MM.1S (cell line): ENCODE measurements around the gene MCOLN1.

Experiments
- DNase-seq: peaks from one replicate; pipeline ENCODE4 v3.0.0-alpha.2; 2015
- H2AFZ ChIP-seq: fragments of 300-600 bp; sonication (generic); 2 replicates; pipeline ENCODE4 v1.6.0; 2016; ENCODE audit warnings: antibody characterized with exemption, low read length
- H3F3A ChIP-seq: fragments of 300-600 bp; sonication (generic); 2 replicates; pipeline ENCODE4 v1.6.1; 2016; ENCODE audit warnings: mild to moderate bottlenecking, antibody characterized with exemption, low read length, moderate library complexity, mixed read lengths; ENCODE audit not compliant: insufficient read depth
- H3K27ac ChIP-seq: fragments of 300-600 bp; sonication (generic); 2 replicates; pipeline ENCODE4 v1.5.1; 2016; ENCODE audit warnings: mild to moderate bottlenecking, low read length
- H3K27me3 ChIP-seq: fragments of 300-600 bp; sonication (generic); replicated peaks from 2 replicates; pipeline ENCODE4 v1.6.0; 2016; ENCODE audit warnings: low read length; ENCODE audit not compliant: insufficient read depth
- H3K36me3 ChIP-seq: fragments of 300-600 bp; sonication (generic); replicated peaks from 2 replicates; pipeline ENCODE4 v1.6.1; 2016; ENCODE audit warnings: mild to moderate bottlenecking, low read length, mixed read lengths; ENCODE audit not compliant: insufficient read depth
- H3K4me1 ChIP-seq: fragments of 300-600 bp; sonication (generic); 2 replicates; pipeline ENCODE4 v1.6.1; 2016; ENCODE audit warnings: low read length, mixed read lengths
- H3K4me2 ChIP-seq: fragments of 300-600 bp; sonication (generic); 2 replicates; pipeline ENCODE4 v1.6.0; 2016; ENCODE audit warnings: low read depth, low read length
- H3K4me3 ChIP-seq: fragments of 300-600 bp; sonication (generic); 2 replicates; pipeline ENCODE4 v1.5.1; 2016; ENCODE audit warnings: low read length, mixed read lengths
- H3K79me2 ChIP-seq: fragments of 300-600 bp; sonication (generic); 2 replicates; pipeline ENCODE4 v1.6.1; 2016; ENCODE audit warnings: mixed run types, low read length, mixed read lengths
- H3K9ac ChIP-seq: fragments of 300-600 bp; sonication (generic); 2 replicates; pipeline ENCODE4 v1.6.1; 2016; ENCODE audit warnings: low read length, mixed read lengths
- H3K9me2 ChIP-seq: fragments of 300-600 bp; sonication (generic); replicated peaks from 2 replicates; pipeline ENCODE4 v1.6.1; 2016; ENCODE audit warnings: mild to moderate bottlenecking, low read length, mixed read lengths; ENCODE audit not compliant: insufficient read depth
- H3K9me3 ChIP-seq: fragments of 300-600 bp; sonication (generic); replicated peaks from 2 replicates; pipeline ENCODE4 v1.6.1; 2016; ENCODE audit warnings: mild to moderate bottlenecking, low read length, mixed read lengths; ENCODE audit not compliant: insufficient read depth
- H4K20me1 ChIP-seq: fragments of 300-600 bp; sonication (generic); 2 replicates; pipeline ENCODE4 v1.6.1; 2016; ENCODE audit warnings: mild to moderate bottlenecking, low read length, moderate library complexity, mixed read lengths; ENCODE audit not compliant: insufficient read depth
- CTCF ChIP-seq: fragments of 300-600 bp; sonication (generic); IDR thresholded peaks from 2 replicates; pipeline ENCODE4 v1.5.1; 2016; ENCODE audit warnings: antibody characterized with exemption, low read length, mixed read lengths
- EZH2 ChIP-seq: fragments of 300-600 bp; sonication (generic); optimal IDR thresholded peaks from 2 replicates; pipeline ENCODE3; 2017; ENCODE audit warnings: low read depth, mild to moderate bottlenecking, antibody characterized with exemption, low read length, mixed read lengths
- EZH2phosphoT487 ChIP-seq: fragments of 300-600 bp; sonication (generic); IDR thresholded peaks from 2 replicates; pipeline ENCODE4 v1.6.1; 2018; ENCODE audit warnings: antibody characterized with exemption, low read length

The MCOLN1 gene

GRCh38 chr19:7524523-7524922, 2.1 kb downstream of the MCOLN1 start:
- no peak overlapping the region for H2AFZ ChIP-seq
- no peak overlapping the region for H3K27ac ChIP-seq
- no peak overlapping the region for H3K4me3 ChIP-seq
- no peak overlapping the region for H3K4me2 ChIP-seq
- H3K36me3 ChIP-seq: no peaks in the 10 kb centered on the region
- peaks cover 8% of the 10 kb centered on the region for H3K79me2 ChIP-seq
- no peaks in the 10 kb centered on the region for H4K20me1 ChIP-seq
- H3K9ac ChIP-seq: no peak overlapping the region
- peaks cover 6% of the 10 kb centered on the region; the same call in 1 of the 2 replicates for H3K4me1 ChIP-seq
- no peak for DNase-seq
- H3K27me3 ChIP-seq: no peaks in the 10 kb centered on the region
- H3F3A ChIP-seq: no peaks in the 10 kb centered on the region
- no peak for TF ChIP-seq EZH2
- no peak for TF ChIP-seq EZH2phosphoT487
- TF ChIP-seq CTCF: no peak
- H3K9me2 ChIP-seq: no peaks in the 10 kb centered on the region
- H3K9me3 ChIP-seq: no peaks in the 10 kb centered on the region

- H3K9me3 ChIP-seq: no peaks in the 10 kb centered on the region
- DNase-seq: no peak
- no peaks in the 10 kb centered on the region for H3K27me3 ChIP-seq
- TF ChIP-seq EZH2 (no peak), EZH2phosphoT487 (no peak), CTCF (no peak)
- H3K27ac ChIP-seq: no peak overlapping the region
- H3K4me3 ChIP-seq: no peak overlapping the region
- no peaks in the 10 kb centered on the region for H3K9me2 ChIP-seq
- no peak overlapping the region for H3K4me2 ChIP-seq
- H2AFZ ChIP-seq: no peak overlapping the region
- H3K36me3 ChIP-seq: no peaks in the 10 kb centered on the region
- H3K4me1 ChIP-seq: peaks cover 6% of the 10 kb centered on the region; the same call in 1 of the 2 replicates
- H3K79me2 ChIP-seq: peaks cover 8% of the 10 kb centered on the region
- no peaks in the 10 kb centered on the region for H3F3A ChIP-seq
- no peaks in the 10 kb centered on the region for H4K20me1 ChIP-seq
- no peak overlapping the region for H3K9ac ChIP-seq
Measured at GRCh38 chr19:7524992-7525739, 2.7 kb downstream of the MCOLN1 start.

GRCh38 chr19:7526059-7526929, 3.9 kb downstream of the MCOLN1 start:
- peaks cover 6% of the 10 kb centered on the region; the same call in 1 of the 2 replicates for H3K4me1 ChIP-seq
- peaks cover 8% of the 10 kb centered on the region for H3K79me2 ChIP-seq
- TF ChIP-seq EZH2 (no peak), CTCF (no peak), EZH2phosphoT487 (no peak)
- H3K9ac ChIP-seq: no peak overlapping the region
- H3K27ac ChIP-seq: no peak overlapping the region
- no peaks in the 10 kb centered on the region for H4K20me1 ChIP-seq
- no peak for DNase-seq
- no peak overlapping the region for H3K4me3 ChIP-seq
- H3K9me2 ChIP-seq: no peaks in the 10 kb centered on the region
- H3K27me3 ChIP-seq: no peaks in the 10 kb centered on the region
- no peak overlapping the region for H3K4me2 ChIP-seq
- no peaks in the 10 kb centered on the region for H3F3A ChIP-seq
- no peaks in the 10 kb centered on the region for H3K9me3 ChIP-seq
- H2AFZ ChIP-seq: no peak overlapping the region
- H3K36me3 ChIP-seq: no peaks in the 10 kb centered on the region
